Large intestine (tissue), 3 donors: Measurements from ENCODE around the gene TADA1. TPM values are rescaled to one million over a fixed set of nuclear protein-coding genes. Genes with fewer than 3 reads are reported as not detected.

Experiments
- DNase-seq, 2 donors: peaks; one replicate each; pipeline versions ENCODE4 v3.0.0 to v3.0.0-alpha.2; 2013
- H3K27ac ChIP-seq: one replicate; pipeline ENCODE4 v1.5.1; 2013; ENCODE audit warnings: low read length
- H3K27me3 ChIP-seq: 2 replicates; pipeline ENCODE4 v1.6.1; 2013; ENCODE audit warnings: low read length; ENCODE audit not compliant: control insufficient read depth, insufficient read depth
- H3K36me3 ChIP-seq: 2 replicates; pipeline ENCODE4 v1.6.1; 2013; ENCODE audit warnings: low read length; ENCODE audit not compliant: control insufficient read depth, insufficient read depth
- H3K4me1 ChIP-seq: one replicate; pipeline ENCODE4 v1.6.1; 2013; ENCODE audit warnings: low read length; ENCODE audit not compliant: control insufficient read depth, insufficient read depth
- H3K4me3 ChIP-seq: one replicate; pipeline ENCODE4 v1.5.1; 2013; ENCODE audit warnings: low read length
- H3K9me3 ChIP-seq: one replicate; pipeline ENCODE4 v1.6.1; 2013; ENCODE audit warnings: mild to moderate bottlenecking, low read depth, low read length, moderate library complexity; ENCODE audit not compliant: control insufficient read depth
- WGBS: methylation state at CpG from one replicate; pipeline ENCODE4 v1.1.5; 2013; ENCODE audit warnings: low lambda C conversion rate; ENCODE audit not compliant: insufficient coverage; 5-methylcytosine and 5-hydroxymethylcytosine counted together
- polyA plus RNA-seq: library from polyadenylated mRNA; unstranded; fragments of 120-200 nt; gene quantifications from one replicate; pipeline ENCODE4 v1.2.1, GENCODE V29; 2013

The TADA1 gene
- polyA plus RNA-seq, 1 donor, result 18.5 TPM

- 100% methylated on average over 1 of the region's 8 CpGs for WGBS
- peak; percentile 36 to 41 for DNase-seq
- Histone ChIP-seq H3K27ac (no peak overlapping the region), H3K4me1 (peaks cover 9% of the 10 kb centered on the region), H3K4me3 (no peak overlapping the region), H3K9me3 (no peaks in the 10 kb centered on the region), H3K27me3 (no peaks in the 10 kb centered on the region), H3K36me3 (no peaks in the 10 kb centered on the region)
Observed at GRCh38 chr1:166874464-166874863, 1.6 kb downstream of the TADA1 start.

- WGBS, result no CpG with 5 or more reads among the region's 4 CpGs
Observed at GRCh38 chr1:166870584-166870983, 5.5 kb downstream of the TADA1 start.

GRCh38 chr1:166869318-166870099 lies 6.6 kb downstream of the TADA1 start:
- 92% methylated on average over 2 of the region's 3 CpGs for WGBS
- H3K27me3 ChIP-seq, result no peaks in the 10 kb centered on the region
- no peak for DNase-seq
- H3K27ac ChIP-seq, result no peak overlapping the region
- H3K36me3 ChIP-seq, result peaks cover 27% of the 10 kb centered on the region
- H3K4me1 ChIP-seq, result peaks cover 3% of the 10 kb centered on the region
- no peak overlapping the region for H3K4me3 ChIP-seq
- H3K9me3 ChIP-seq, result no peaks in the 10 kb centered on the region

More at GRCh38 chr1:166870584-166870983, 5.5 kb downstream of the TADA1 start:
- H3K9me3 ChIP-seq, result no peaks in the 10 kb centered on the region
- no peak for DNase-seq
- H3K4me3 ChIP-seq, result no peak overlapping the region
- H3K4me1 ChIP-seq, result peaks cover 9% of the 10 kb centered on the region
- no peaks in the 10 kb centered on the region for H3K27me3 ChIP-seq
- peaks cover 19% of the 10 kb centered on the region for H3K36me3 ChIP-seq
- H3K27ac ChIP-seq, result no peak overlapping the region

DNA sequence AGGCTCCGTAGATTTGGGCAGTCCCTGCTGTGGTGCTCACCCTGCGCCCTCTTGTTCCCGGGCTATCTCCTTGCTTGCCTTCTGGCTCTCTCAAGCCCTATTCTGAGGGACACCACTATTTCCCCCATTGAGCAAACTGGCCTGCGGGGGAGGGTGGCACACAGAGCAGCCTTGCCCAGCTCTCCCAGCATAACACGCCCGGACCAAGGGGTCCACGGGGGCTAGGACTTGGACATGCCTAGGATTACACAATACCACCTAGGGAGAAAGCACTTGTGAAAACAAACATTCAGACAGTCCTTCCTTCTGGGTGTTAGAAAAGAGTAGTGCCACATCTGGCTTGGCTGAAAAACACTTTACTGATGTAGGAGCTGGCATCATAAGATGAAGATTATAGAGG lies 7.4 kb downstream of the TADA1 start:
- H3K27me3 ChIP-seq, result no peaks in the 10 kb centered on the region
- no peaks in the 10 kb centered on the region for H3K4me1 ChIP-seq
- no peaks in the 10 kb centered on the region for H3K9me3 ChIP-seq
- H3K27ac ChIP-seq, result no peak overlapping the region
- no peak for DNase-seq
- no peak overlapping the region for H3K4me3 ChIP-seq
- WGBS, result no CpG with 5 or more reads among the region's 7 CpGs
- peaks cover 34% of the 10 kb centered on the region for H3K36me3 ChIP-seq

DNA sequence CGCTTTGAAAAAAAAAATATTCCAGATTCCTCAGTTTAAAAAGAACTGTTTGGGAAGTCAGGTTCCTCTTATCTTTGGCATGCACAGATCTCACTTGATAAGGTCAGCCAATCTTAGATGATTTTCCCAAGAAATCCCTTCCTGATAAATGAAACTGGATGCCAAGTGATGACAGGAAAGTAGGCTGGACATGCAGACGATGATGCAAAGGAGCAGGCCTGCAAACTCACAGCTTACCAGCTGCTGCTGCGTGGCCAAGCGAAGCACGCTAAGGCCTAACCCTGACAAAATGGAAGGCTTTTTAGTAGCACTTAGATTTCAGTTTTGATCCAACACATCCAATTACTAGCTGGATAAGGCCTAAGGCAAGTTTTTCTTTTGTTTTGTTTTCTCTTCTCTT lies 10.1 kb downstream of the TADA1 start:
- WGBS, result 96% methylated on average over 4 of the region's 5 CpGs
- DNase-seq, result no peak
- no peaks in the 10 kb centered on the region for H3K4me1 ChIP-seq
- H3K27me3 ChIP-seq, result no peaks in the 10 kb centered on the region
- no peaks in the 10 kb centered on the region for H3K9me3 ChIP-seq
- no peak overlapping the region for H3K4me3 ChIP-seq
- H3K36me3 ChIP-seq, result peaks cover 53% of the 10 kb centered on the region
- no peak overlapping the region for H3K27ac ChIP-seq

GRCh38 chr1:166859597-166859996 lies 16.5 kb downstream of the TADA1 start:
- peaks cover 66% of the 10 kb centered on the region for H3K36me3 ChIP-seq
- no peaks in the 10 kb centered on the region for H3K4me1 ChIP-seq
- no peak for DNase-seq
- H3K4me3 ChIP-seq, result no peak overlapping the region
- no CpG with 5 or more reads among the region's 5 CpGs for WGBS
- no peaks in the 10 kb centered on the region for H3K27me3 ChIP-seq
- no peaks in the 10 kb centered on the region for H3K9me3 ChIP-seq
- H3K27ac ChIP-seq, result no peak overlapping the region

- H3K27ac ChIP-seq, result no peak overlapping the region
- no peaks in the 10 kb centered on the region for H3K9me3 ChIP-seq
- WGBS, result 100% methylated on average over 1 of the region's 7 CpGs
- H3K36me3 ChIP-seq, result peaks cover 64% of the 10 kb centered on the region
- no peaks in the 10 kb centered on the region for H3K4me1 ChIP-seq
- H3K27me3 ChIP-seq, result no peaks in the 10 kb centered on the region
- DNase-seq, result no peak
- H3K4me3 ChIP-seq, result no peak overlapping the region
Observed at GRCh38 chr1:166858726-166859419, 17.2 kb downstream of the TADA1 start.

- 83% methylated on average over 1 of the region's 3 CpGs for WGBS
- peaks cover 66% of the 10 kb centered on the region for H3K36me3 ChIP-seq
Observed at GRCh38 chr1:166857995-166858394, 18.1 kb downstream of the TADA1 start.

GRCh38 chr1:166855558-166855957 lies 20.5 kb downstream of the TADA1 start:
- Histone ChIP-seq H3K4me1 (no peaks in the 10 kb centered on the region), H3K36me3 (peaks cover 75% of the 10 kb centered on the region), H3K9me3 (no peaks in the 10 kb centered on the region), H3K27me3 (no peaks in the 10 kb centered on the region), H3K4me3 (no peak overlapping the region), H3K27ac (no peak overlapping the region)
- WGBS, result no CpG with 5 or more reads among the region's 3 CpGs
- DNase-seq, result no peak

More at GRCh38 chr1:166857995-166858394, 18.1 kb downstream of the TADA1 start:
- no peak overlapping the region for H3K4me3 ChIP-seq
- H3K27me3 ChIP-seq, result no peaks in the 10 kb centered on the region
- H3K4me1 ChIP-seq, result no peaks in the 10 kb centered on the region
- no peaks in the 10 kb centered on the region for H3K9me3 ChIP-seq
- no peak overlapping the region for H3K27ac ChIP-seq
- no peak for DNase-seq

GRCh38 chr1:166852918-166853317 lies 23.1 kb downstream of the TADA1 start:
- no peak overlapping the region for H3K27ac ChIP-seq
- DNase-seq, result no peak
- no CpG with 5 or more reads among the region's 1 CpG for WGBS
- no peaks in the 10 kb centered on the region for H3K4me1 ChIP-seq
- H3K36me3 ChIP-seq, result peaks cover 83% of the 10 kb centered on the region
- no peaks in the 10 kb centered on the region for H3K9me3 ChIP-seq
- no peaks in the 10 kb centered on the region for H3K27me3 ChIP-seq
- H3K4me3 ChIP-seq, result no peak overlapping the region
